ENCODE results near the gene PTEN.

The PTEN gene

DNA sequence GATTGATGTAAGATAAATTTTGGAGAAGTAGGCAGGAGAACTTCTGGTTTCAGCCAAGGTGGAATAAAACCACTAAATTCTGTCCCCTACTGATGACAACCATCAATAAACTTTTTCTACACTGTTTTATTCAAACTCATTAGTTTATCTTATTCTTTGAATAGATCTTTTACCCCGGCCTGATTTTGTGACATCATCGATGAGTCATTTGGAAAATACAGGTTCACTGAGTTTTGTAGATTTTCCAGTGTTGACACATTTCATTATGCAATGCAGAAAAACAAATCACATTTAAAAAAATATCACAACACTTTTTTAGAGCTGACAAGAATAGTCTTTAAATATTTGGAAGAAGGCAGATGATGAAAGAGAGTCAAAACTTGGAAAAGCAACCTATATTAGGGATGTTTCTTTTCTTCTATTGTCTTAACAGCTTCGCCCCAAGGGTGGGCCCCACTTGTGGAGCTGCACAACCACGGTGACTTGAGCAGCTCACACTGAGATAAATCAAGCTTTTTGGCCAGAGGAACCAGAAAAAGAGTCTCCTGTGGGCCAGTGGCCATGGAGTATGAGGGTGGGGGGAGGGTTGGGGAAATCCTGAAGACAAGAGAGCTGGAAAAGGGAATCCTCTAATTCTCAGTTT, 112.8 kb downstream of the PTEN start:
- TF ChIP-seq, protein P1, sequence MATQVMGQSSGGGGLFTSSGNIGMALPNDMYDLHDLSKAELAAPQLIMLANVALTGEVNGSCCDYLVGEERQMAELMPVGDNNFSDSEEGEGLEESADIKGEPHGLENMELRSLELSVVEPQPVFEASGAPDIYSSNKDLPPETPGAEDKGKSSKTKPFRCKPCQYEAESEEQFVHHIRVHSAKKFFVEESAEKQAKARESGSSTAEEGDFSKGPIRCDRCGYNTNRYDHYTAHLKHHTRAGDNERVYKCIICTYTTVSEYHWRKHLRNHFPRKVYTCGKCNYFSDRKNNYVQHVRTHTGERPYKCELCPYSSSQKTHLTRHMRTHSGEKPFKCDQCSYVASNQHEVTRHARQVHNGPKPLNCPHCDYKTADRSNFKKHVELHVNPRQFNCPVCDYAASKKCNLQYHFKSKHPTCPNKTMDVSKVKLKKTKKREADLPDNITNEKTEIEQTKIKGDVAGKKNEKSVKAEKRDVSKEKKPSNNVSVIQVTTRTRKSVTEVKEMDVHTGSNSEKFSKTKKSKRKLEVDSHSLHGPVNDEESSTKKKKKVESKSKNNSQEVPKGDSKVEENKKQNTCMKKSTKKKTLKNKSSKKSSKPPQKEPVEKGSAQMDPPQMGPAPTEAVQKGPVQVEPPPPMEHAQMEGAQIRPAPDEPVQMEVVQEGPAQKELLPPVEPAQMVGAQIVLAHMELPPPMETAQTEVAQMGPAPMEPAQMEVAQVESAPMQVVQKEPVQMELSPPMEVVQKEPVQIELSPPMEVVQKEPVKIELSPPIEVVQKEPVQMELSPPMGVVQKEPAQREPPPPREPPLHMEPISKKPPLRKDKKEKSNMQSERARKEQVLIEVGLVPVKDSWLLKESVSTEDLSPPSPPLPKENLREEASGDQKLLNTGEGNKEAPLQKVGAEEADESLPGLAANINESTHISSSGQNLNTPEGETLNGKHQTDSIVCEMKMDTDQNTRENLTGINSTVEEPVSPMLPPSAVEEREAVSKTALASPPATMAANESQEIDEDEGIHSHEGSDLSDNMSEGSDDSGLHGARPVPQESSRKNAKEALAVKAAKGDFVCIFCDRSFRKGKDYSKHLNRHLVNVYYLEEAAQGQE (IDR thresholded peaks at IDR 0.05; ENCODE audit: insufficient read depth in 1 of 2, low read depth in 2 of 2, low read length in 2 of 2) = no peak
- TF ChIP-seq SIN3A (IDR thresholded peaks at IDR 0.05; ENCODE audit: borderline replicate concordance, insufficient read depth, low read length) (no peak), FOXP2 (optimal IDR thresholded peaks at IDR 0.05; ENCODE audit: borderline replicate concordance, extremely low read depth, extremely low read length, insufficient read depth) (no peak), TAF1 (IDR thresholded peaks at IDR 0.05; ENCODE audit: borderline replicate concordance, insufficient read depth, low read length) (no peak), POLR2AphosphoS5 (IDR thresholded peaks at IDR 0.05; ENCODE audit: low read depth, low read length) (no peak)

DNA sequence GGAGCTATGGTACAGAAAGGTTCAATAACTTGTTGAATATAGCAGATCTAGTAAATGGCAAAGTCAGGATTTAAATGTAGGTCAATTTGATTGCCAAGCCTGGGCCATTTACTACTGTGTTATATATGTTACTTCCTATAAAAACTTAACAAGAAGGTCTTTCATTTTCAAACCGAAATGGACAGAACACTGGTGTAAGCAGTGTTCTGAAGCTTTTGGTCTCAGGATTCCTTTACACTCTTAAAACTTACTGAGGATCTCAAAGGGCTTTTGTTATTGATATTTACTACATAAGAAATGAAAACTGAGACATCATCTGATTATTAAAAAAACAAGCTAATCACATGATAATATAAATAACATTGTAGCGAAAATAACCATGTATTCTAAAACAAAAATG, 114.7 kb downstream of the PTEN start:
- no peak for TF ChIP-seq FOXP2 (optimal IDR thresholded peaks at IDR 0.05; ENCODE audit: borderline replicate concordance, extremely low read depth, extremely low read length, insufficient read depth)
- no peak for TF ChIP-seq SIN3A (IDR thresholded peaks at IDR 0.05; ENCODE audit: borderline replicate concordance, insufficient read depth, low read length)
- no peak for TF ChIP-seq POLR2AphosphoS5 (IDR thresholded peaks at IDR 0.05; ENCODE audit: low read depth, low read length)
- TF ChIP-seq, protein P1 (IDR thresholded peaks at IDR 0.05; ENCODE audit: insufficient read depth in 1 of 2, low read depth in 2 of 2, low read length in 2 of 2) = no peak
- TF ChIP-seq TAF1 (IDR thresholded peaks at IDR 0.05; ENCODE audit: borderline replicate concordance, insufficient read depth, low read length) = no peak

DNA sequence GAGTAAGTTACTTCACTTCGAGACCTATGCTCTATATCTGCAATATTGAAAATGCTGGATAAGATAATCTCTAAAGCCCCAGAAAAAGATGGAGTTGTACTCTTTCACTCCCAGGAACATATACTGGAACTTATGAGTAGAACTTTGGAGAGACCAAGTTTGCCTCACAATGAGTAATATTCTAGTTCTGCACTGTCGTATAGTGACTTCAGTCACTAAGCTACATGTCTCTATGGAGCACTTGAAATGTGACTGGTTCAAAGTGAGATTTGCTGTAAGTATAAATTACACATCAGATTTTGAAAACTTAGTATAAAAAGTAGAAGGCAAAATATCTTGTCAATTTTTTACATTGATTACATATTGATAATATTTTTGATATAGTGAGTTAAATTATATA, 116.4 kb downstream of the PTEN start:
- TF ChIP-seq, protein P1 (IDR thresholded peaks at IDR 0.05; ENCODE audit: insufficient read depth in 1 of 2, low read depth in 2 of 2, low read length in 2 of 2) = no peak
- TF ChIP-seq POLR2AphosphoS5 (IDR thresholded peaks at IDR 0.05; ENCODE audit: low read depth, low read length) (no peak), TAF1 (IDR thresholded peaks at IDR 0.05; ENCODE audit: borderline replicate concordance, insufficient read depth, low read length) (no peak), SIN3A (IDR thresholded peaks at IDR 0.05; ENCODE audit: borderline replicate concordance, insufficient read depth, low read length) (no peak), FOXP2 (optimal IDR thresholded peaks at IDR 0.05; ENCODE audit: borderline replicate concordance, extremely low read depth, extremely low read length, insufficient read depth) (no peak)

DNA sequence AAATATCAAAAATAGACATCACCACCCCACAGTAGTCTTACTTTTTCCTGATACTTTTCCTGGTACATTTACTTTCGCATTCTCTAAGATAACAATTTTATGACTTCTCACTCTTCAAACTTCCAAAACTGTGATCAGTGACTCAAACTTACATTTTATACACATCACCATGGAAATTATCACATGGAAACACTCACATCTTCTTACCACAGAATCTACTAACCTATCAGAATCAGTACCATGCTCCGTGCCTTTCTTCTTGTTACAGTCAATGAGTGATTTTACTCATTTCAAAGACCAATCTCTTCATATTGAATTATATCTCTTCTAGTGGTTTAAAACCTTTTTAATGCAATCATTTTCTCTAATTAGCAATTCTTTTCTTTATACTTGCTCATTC, 120.3 kb downstream of the PTEN start:
- TF ChIP-seq, protein P1 (IDR thresholded peaks at IDR 0.05; ENCODE audit: insufficient read depth in 1 of 2, low read depth in 2 of 2, low read length in 2 of 2) = no peak
- TF ChIP-seq TAF1 (IDR thresholded peaks at IDR 0.05; ENCODE audit: borderline replicate concordance, insufficient read depth, low read length) (no peak), FOXP2 (optimal IDR thresholded peaks at IDR 0.05; ENCODE audit: borderline replicate concordance, extremely low read depth, extremely low read length, insufficient read depth) (no peak), SIN3A (IDR thresholded peaks at IDR 0.05; ENCODE audit: borderline replicate concordance, insufficient read depth, low read length) (no peak), POLR2AphosphoS5 (IDR thresholded peaks at IDR 0.05; ENCODE audit: low read depth, low read length) (no peak)
